GM19397 (cell line): Measurements from ENCODE around the gene SYNE2.
A peak's percentile ranks its signal among the peaks of the same experiment; 100 is the strongest.
"Not testable (repeated sequence)": the region's sequence is repeated elsewhere in the genome, so short reads cannot be mapped to it uniquely, and the experiment has no call there.

Source experiments
- ATAC-seq: cut with Tn5 transposase; IDR thresholded peaks from one replicate; pipeline ENCODE4 v1.9.1; 2021; ENCODE audit warnings: mild to moderate bottlenecking, moderate library complexity; ENCODE audit not compliant: unreplicated experiment

Gene SYNE2

DNA sequence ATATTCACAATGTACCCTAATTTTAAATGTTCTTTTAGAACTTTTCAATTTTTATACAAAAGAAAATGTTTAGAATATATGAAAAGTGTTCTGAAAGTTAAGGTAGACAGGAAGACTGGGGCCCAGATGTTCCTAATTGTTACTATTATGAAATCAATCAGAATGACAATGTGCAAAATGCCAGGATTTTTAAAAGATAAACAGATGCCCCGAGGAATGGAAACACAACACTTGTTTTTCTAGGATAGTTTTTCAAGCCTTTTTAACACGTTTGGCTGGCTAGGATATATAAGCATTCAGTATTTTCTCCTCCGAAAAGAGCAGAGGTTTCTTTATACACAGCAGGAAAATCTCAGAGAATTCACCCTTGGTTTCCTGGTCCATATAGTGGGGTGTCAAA, 334.5 kb downstream of the SYNE2 start:
- ATAC-seq, result no peak

DNA sequence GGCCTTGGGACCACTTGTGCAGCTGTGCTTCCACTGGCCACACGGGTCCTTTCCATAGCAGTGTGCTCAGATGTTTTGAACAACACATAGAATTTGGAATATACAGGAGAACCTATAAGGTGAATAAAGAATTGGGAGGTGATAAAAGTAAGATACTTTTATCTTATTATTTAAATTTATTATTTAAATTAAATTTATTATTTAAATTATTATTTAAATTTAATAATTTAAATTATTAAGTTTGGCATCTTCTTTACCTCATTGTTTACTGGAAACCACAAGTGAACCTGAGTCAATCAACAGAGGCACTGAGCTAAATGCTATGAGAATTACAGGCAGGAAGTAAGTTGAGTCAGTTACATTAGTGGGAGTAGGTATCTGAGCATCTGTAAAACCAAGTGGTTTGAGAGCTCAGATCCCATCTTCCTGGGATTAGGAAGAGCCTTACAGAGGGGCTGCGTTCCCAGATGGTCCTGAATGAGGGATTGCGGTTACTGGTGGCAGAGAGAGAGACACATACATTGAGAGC, 338.2 kb downstream of the SYNE2 start:
- no peak for ATAC-seq

DNA sequence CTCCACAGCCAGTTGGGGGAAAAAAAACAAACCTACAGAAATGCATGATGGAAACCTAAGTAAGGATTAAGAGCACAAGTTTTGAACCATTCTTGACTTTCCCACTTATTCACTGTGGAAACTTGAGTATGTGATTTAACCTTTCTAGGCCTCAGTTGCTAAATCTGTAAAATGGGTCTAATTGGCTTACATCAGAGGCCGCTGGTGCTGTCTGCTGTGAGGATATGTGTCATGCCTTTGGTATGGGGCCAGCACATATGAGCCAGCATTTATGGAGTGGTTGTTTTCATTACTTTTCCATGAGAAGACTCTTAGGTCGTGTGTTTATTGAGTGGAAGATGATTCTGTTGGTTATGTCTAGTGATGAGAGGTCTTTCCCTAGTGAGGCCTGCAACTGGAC, 339.0 kb downstream of the SYNE2 start:
- no peak for ATAC-seq

- no peak for ATAC-seq
Measured at GRCh38 chr14:64193821-64194220, 341.0 kb downstream of the SYNE2 start.

- no peak for ATAC-seq
Measured at GRCh38 chr14:64194404-64194803, 341.6 kb downstream of the SYNE2 start.

GRCh38 chr14:64195199-64195598, 342.4 kb downstream of the SYNE2 start:
- ATAC-seq, result no peak

- ATAC-seq, result no peak
Measured at GRCh38 chr14:64196056-64196455, 343.3 kb downstream of the SYNE2 start.

DNA sequence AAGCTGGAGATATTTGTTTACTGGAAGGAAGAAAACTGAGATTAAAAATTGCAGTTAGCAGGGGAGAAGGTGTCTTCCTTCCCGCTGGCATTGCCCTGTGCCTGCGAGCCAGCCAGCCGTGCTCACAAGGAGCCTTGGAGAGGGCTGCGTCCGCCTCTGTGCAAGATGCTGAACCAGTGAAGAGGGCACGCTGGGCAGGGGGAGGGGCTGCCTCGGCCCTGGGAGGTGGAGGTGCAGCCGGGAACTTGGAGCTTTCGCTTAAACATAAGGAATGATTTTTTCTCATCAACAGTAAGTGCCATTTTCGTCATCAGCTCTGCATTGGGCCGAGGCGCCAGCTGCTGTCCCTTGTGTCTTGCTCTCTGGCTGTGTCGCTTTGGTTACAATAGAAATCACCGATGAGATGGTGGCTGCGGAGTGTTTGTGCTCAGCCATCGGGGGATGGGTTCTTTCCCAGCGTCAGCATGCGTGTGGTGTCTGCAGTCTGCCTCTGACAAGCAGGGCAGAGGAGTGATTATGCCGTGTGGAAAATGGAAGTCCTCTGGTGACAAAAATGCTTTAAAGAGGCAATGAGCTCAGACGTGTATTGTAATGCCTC, 344.1 kb downstream of the SYNE2 start:
- no peak for ATAC-seq

DNA sequence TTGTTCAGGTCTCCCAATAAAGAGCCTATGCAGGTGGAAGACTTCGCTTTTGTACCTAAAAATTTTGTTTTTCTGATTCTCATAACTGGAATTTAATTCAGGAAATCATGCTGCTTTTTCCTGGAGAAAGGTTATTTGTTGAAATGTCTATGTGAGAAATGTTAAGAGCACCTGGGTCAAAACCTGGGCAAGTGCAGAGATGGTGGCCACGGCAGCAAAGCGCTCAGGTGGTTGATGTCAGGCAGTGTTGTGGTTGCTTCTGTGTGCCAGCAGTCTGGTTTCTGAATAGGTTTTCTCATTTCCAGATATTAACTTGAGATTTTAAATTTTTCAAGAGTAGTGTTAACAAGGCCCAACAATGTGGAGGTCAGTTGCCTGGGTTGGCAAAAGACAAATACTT, 345.2 kb downstream of the SYNE2 start:
- no peak for ATAC-seq

DNA sequence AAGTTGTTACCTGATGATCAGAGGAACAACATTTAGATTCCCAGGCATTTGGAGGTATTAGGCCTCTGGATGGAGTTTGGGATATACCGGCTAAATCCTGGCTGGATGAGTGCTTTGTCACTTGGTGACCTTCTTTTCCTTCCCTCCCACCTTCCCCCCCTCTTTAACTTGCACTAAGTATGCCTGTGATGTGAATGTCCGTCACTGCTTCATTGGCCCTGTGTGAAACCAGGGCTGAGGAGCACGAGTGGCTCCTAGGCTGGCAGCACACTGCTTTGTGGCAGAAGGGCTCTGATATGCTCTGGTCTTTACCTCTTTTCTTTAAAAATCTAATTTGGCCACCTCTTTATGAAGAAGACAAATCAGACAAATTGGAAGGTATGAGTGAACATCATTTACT, 345.7 kb downstream of the SYNE2 start:
- no peak for ATAC-seq

- ATAC-seq, result no peak
Measured at GRCh38 chr14:64200170-64200569, 347.4 kb downstream of the SYNE2 start.

- no peak for ATAC-seq
Measured at GRCh38 chr14:64201296-64201695, 348.5 kb downstream of the SYNE2 start.

- no peak for ATAC-seq
Measured at GRCh38 chr14:64201921-64202545, 349.2 kb downstream of the SYNE2 start.

DNA sequence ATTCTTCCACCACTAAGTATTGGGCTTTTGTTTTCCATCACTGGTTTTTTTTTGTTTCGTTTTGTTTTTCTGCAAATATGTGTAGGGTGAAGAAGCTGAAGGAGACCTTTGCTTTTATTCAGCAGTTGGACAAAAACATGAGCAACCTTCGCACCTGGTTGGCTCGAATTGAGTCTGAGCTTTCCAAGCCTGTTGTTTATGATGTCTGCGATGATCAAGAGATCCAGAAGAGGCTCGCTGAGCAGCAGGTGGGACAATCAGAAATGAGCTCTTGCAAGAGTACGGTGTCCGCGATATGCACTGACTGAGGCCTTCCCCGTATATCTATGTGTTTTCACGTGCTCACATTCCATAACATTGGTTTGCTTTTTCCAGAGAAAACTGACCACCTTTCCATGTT, 349.9 kb downstream of the SYNE2 start:
- ATAC-seq, result no peak

DNA sequence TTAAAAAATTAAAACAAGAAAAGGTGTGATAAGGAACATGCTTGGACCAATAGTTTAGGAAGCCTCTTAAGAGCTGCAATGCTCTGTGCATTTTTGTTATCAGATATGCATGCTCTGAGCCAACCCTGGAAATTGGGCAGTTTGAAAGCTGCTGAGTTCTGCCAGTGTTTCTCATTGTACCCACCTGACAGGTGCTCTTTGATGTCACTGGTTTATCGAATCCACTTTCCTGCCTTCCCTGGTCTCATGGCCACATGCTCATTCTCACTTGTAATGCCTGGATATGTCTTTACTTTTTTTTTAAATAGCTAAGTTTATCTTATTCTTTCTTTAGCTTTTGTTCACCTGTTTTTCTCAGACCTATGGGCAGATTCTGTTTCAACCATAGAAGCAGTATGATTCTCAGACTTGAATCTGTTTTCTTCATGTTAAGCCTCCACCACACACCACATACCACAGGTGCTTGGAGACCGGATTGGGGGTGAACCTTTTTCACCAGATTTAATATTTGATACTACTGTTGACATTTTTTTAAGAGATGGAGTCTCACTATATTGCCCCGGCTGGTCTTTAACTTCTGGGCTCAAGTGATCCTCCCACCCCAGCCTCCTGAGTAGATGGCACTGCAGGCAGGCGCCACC, 350.7 kb downstream of the SYNE2 start:
- ATAC-seq, result no peak

GRCh38 chr14:64208261-64208660, 355.5 kb downstream of the SYNE2 start:
- no peak for ATAC-seq

GRCh38 chr14:64208981-64209380, 356.2 kb downstream of the SYNE2 start:
- peak; percentile 3 for ATAC-seq

- ATAC-seq, result peak; percentile 76
Measured at GRCh38 chr14:64209444-64210131, 356.8 kb downstream of the SYNE2 start.

DNA sequence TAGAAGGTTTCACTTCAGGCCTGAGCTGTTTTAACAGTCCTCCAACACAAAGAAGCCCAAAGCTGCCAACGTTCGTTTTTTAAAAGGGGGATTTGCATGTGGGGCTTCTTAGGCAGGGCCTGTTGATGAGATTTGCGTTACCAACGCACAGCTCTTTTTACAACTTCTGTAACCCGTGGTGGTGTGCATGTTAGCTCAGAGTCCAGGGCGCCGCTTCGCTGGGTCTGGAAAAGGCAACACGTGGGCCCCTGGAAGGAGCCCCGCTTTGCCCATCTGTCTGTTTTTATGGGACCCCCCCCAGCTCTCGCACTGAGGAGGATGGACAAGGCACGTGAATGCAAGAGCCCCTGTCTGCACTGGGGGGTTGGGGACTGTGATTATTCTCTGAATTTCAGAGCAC, 357.4 kb downstream of the SYNE2 start:
- ATAC-seq, result no peak

GRCh38 chr14:64210912-64211311, 358.1 kb downstream of the SYNE2 start:
- ATAC-seq, result not testable (repeated sequence)

DNA sequence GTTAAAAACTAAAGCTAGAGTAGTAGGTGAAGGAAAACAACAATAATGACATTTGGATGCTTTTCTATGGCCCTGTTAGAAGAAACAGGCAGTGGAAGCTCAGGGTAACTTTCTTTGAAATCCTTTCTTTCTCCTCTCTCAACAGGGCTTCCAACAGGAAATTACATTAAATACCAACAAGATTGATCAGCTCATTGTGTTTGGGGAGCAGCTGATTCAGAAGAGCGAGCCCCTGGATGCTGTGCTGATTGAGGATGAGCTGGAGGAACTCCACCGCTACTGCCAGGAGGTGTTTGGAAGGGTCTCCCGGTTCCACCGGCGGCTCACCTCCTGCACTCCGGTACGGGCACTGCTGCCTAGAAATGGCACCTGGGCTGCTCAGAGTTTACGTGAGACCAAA, 359.9 kb downstream of the SYNE2 start:
- no peak for ATAC-seq

GRCh38 chr14:64213086-64213485, 360.3 kb downstream of the SYNE2 start:
- no peak for ATAC-seq
